Right hindlimb (tissue), 1 donor: Measurements from ENCODE around the gene C1QTNF9B.
"Not testable (repeated sequence)": the region's sequence is repeated elsewhere in the genome, so short reads cannot be mapped to it uniquely, and the experiment has no call there.

ENCODE experiments used
- DNase-seq: peaks from one replicate; pipeline ENCODE4 v3.0.0-alpha.2; 2018

C1QTNF9B gene

GRCh38 chr13:23889615-23890607, 7.4 kb downstream of the C1QTNF9B start:
- DNase-seq: no peak

- peak; percentile 98 for DNase-seq
Measured at GRCh38 chr13:23888658-23889614, 8.4 kb downstream of the C1QTNF9B start, which contains the start of gene MIPEP. Gene MIPEP, minus strand, starts transcription at chr13:23889400. Its CDS starts 80 bp downstream, at chr13:23889320.

- not testable (repeated sequence) for DNase-seq
Measured at GRCh38 chr13:23884361-23884760, 12.9 kb downstream of the C1QTNF9B start.

- no peak for DNase-seq
Measured at GRCh38 chr13:23883255-23883654, 14.0 kb downstream of the C1QTNF9B start.

- not testable (repeated sequence) for DNase-seq
Measured at GRCh38 chr13:23881402-23881800, 15.9 kb downstream of the C1QTNF9B start.

- DNase-seq: not testable (repeated sequence)
Measured at GRCh38 chr13:23880493-23881401, 16.6 kb downstream of the C1QTNF9B start.

GRCh38 chr13:23877286-23877685, 20.0 kb downstream of the C1QTNF9B start:
- no peak for DNase-seq

- DNase-seq: no peak
Measured at GRCh38 chr13:23876265-23876664, 21.0 kb downstream of the C1QTNF9B start.

GRCh38 chr13:23871616-23872220, 25.6 kb downstream of the C1QTNF9B start:
- no peak for DNase-seq

- DNase-seq: no peak
Measured at GRCh38 chr13:23870356-23871140, 26.8 kb downstream of the C1QTNF9B start.

GRCh38 chr13:23868521-23868920, 28.8 kb downstream of the C1QTNF9B start:
- DNase-seq: no peak

- DNase-seq: no peak
Measured at GRCh38 chr13:23867027-23867491, 30.2 kb downstream of the C1QTNF9B start.

GRCh38 chr13:23866420-23867026, 30.8 kb downstream of the C1QTNF9B start:
- no peak for DNase-seq

- DNase-seq: no peak
Measured at GRCh38 chr13:23865906-23866305, 31.4 kb downstream of the C1QTNF9B start.

GRCh38 chr13:23865026-23865425, 32.3 kb downstream of the C1QTNF9B start:
- no peak for DNase-seq

- DNase-seq: no peak
Measured at GRCh38 chr13:23861310-23861709, 36.0 kb downstream of the C1QTNF9B start.

- no peak for DNase-seq
Measured at GRCh38 chr13:23859904-23860303, 37.4 kb downstream of the C1QTNF9B start.

- no peak for DNase-seq
Measured at GRCh38 chr13:23859455-23859854, 37.8 kb downstream of the C1QTNF9B start.

GRCh38 chr13:23858546-23858945, 38.8 kb downstream of the C1QTNF9B start:
- no peak for DNase-seq
